GM06990 (cell line): Measurements from ENCODE around the gene CARS1.

Experiments
- DNase-seq: peaks from one replicate; pipeline ENCODE4 v3.0.0-alpha.2; 2011; ENCODE audit not compliant: insufficient read length; ENCODE audit errors: extremely low read depth
- H3K27me3 ChIP-seq: replicated peaks from 2 replicates; pipeline ENCODE4 v1.6.0; 2011; ENCODE audit warnings: low read length; ENCODE audit not compliant: control insufficient read depth, insufficient read depth
- H3K36me3 ChIP-seq: 2 replicates; pipeline ENCODE4 v1.5.1; 2011; ENCODE audit warnings: low read length; ENCODE audit not compliant: control insufficient read depth, insufficient read depth
- H3K4me3 ChIP-seq: replicated peaks from 2 replicates; pipeline ENCODE4 v1.5.1; 2011; ENCODE audit warnings: low read depth, mild to moderate bottlenecking, control low read depth, low read length
- TF ChIP-seq, protein P1 (sequence below): IDR thresholded peaks from 2 replicates; pipeline ENCODE4 v1.5.1; 2011; ENCODE audit warnings: low read length, control low read depth, mild to moderate bottlenecking, inconsistent platforms; ENCODE audit not compliant: insufficient read depth, poor library complexity, severe bottlenecking

Gene CARS1

DNA sequence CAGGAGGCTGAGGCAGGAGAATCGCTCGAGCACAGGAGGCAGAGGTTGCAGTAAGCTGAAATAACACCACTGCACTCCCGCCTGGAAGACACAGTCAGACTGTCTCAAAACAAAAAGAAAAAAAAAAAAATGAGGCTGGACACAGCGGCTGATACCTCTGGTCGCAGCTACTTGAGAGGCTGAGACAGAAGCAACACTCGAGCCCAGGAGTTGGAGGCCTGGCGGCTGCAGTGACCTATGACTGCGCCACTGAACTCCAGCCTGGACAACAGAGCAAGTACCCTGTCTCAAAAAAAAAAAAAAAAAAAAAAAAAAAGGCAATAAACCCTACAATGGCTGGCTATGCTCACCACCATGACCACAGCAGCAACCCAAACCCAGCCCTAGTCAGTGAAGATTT lies 76.1 kb downstream of the CARS1 start:
- TF ChIP-seq, protein P1, sequence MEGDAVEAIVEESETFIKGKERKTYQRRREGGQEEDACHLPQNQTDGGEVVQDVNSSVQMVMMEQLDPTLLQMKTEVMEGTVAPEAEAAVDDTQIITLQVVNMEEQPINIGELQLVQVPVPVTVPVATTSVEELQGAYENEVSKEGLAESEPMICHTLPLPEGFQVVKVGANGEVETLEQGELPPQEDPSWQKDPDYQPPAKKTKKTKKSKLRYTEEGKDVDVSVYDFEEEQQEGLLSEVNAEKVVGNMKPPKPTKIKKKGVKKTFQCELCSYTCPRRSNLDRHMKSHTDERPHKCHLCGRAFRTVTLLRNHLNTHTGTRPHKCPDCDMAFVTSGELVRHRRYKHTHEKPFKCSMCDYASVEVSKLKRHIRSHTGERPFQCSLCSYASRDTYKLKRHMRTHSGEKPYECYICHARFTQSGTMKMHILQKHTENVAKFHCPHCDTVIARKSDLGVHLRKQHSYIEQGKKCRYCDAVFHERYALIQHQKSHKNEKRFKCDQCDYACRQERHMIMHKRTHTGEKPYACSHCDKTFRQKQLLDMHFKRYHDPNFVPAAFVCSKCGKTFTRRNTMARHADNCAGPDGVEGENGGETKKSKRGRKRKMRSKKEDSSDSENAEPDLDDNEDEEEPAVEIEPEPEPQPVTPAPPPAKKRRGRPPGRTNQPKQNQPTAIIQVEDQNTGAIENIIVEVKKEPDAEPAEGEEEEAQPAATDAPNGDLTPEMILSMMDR: no peak
- H3K27me3 ChIP-seq: no peaks in the 10 kb centered on the region
- H3K4me3 ChIP-seq: no peak overlapping the region
- peaks cover 8% of the 10 kb centered on the region for H3K36me3 ChIP-seq
- no peak for DNase-seq

- no peak for DNase-seq
Observed at GRCh38 chr11:2980168-2980840, 76.9 kb downstream of the CARS1 start.

GRCh38 chr11:2977113-2977512 lies 80.1 kb downstream of the CARS1 start:
- DNase-seq: no peak
- TF ChIP-seq, protein P1: no peak
- Histone ChIP-seq H3K27me3 (no peaks in the 10 kb centered on the region), H3K36me3 (peaks cover 14% of the 10 kb centered on the region), H3K4me3 (no peak overlapping the region)

More at GRCh38 chr11:2980168-2980840, 76.9 kb downstream of the CARS1 start:
- no peaks in the 10 kb centered on the region for H3K27me3 ChIP-seq
- TF ChIP-seq, protein P1: no peak
- peaks cover 8% of the 10 kb centered on the region for H3K36me3 ChIP-seq
- no peak overlapping the region for H3K4me3 ChIP-seq

DNA sequence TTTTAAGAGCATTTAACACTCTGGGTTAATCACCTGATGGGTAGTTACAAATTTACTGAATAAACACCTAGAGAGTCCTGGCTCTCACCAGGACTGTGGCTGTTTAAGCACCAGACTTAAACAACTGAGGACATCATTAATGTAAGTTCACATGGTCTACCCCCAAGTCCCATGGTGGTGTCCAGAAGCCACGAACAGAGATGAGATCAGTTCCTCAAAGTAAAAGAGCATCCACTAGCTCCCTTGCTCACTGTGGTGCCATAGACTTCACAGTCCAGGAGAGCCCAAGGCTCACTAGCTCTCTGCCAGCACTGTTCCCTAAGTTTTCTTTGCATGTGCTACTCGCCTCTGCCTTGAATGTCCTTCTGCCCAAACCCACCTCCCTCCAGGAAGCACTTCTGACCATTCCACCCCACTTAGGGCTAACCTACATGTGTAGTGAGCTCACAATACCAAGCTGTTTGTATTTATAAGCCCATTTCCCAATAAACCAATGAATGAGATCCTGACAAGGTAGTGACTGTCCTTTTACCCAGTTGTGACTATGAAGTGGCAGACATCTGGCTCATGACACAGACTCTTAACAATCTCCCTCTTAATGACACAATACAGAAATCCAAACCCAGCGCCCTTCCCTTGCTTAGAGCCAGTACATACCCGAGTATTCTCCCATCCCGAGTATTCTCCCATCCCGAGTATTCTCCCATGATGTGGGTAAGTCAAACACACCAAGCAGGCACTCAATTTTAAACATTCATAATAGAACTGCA lies 80.7 kb downstream of the CARS1 start:
- no peaks in the 10 kb centered on the region for H3K27me3 ChIP-seq
- H3K4me3 ChIP-seq: no peak overlapping the region
- DNase-seq: no peak
- TF ChIP-seq, protein P1: no peak
- peaks cover 17% of the 10 kb centered on the region for H3K36me3 ChIP-seq

- peaks cover 19% of the 10 kb centered on the region for H3K36me3 ChIP-seq
- no peaks in the 10 kb centered on the region for H3K27me3 ChIP-seq
- TF ChIP-seq, protein P1: peak; percentile 63
- DNase-seq: no peak
- no peak overlapping the region for H3K4me3 ChIP-seq
Observed at GRCh38 chr11:2975594-2975993, 81.6 kb downstream of the CARS1 start.
